Stimulated activated naive CD8-positive, alpha-beta T cell treated with anti-CD3 and anti-CD28 coated beads, Interleukin-15, Interleukin-2, amounts not matched to agents 100 U/mL and 50 U/mL, for 24 hours (primary cell): ENCODE results near the gene OSGIN1.
A peak's percentile ranks its signal among the peaks of the same experiment; 100 is the strongest.

Experiments used
- ATAC-seq: fragments of 150-1000 bp; cut with Tn5 transposase; one replicate; pipeline ENCODE4 v1.10.0; 2021
- DNase-seq: peaks from one replicate; pipeline ENCODE4 v3.0.0; 2021

The OSGIN1 gene

DNA sequence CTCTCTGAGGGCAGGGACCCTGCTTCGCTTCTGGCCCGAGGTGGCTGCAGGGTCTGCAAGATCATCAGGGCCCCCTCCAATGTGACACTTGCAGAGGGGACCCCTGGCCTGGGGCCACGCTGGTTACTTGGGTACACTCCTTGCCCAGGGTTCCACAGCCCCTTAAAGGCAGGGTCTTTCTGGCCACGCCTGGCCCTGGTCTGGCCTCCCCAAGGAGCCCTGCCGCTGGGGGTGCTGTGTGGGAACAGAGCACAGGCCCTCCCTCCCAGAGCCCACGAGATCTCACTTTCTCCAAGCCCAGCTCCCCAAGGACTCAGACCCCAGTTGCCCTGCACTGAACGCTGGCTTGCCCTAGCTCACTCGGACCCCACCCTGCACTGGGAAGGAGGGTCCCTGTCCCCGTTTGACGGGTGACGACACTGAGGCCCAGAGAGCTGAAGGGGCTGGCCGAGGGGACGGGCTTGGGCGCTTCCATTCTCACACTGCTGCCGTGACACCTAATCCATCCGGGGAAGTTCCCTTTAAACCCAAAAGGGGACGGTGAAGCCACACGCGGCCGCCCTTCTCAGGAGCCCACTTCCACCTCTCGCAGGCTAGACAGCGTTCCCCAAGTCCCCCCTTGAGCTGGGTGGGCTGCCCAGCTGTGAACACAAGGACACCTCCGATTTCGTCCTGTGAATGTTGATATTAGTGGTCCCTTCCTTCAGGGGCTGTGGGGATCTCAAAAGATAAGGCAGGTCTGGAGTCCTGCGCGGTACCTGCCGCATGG is 26.9 kb upstream of the OSGIN1 start:
- no peak for ATAC-seq
- DNase-seq = no peak

DNA sequence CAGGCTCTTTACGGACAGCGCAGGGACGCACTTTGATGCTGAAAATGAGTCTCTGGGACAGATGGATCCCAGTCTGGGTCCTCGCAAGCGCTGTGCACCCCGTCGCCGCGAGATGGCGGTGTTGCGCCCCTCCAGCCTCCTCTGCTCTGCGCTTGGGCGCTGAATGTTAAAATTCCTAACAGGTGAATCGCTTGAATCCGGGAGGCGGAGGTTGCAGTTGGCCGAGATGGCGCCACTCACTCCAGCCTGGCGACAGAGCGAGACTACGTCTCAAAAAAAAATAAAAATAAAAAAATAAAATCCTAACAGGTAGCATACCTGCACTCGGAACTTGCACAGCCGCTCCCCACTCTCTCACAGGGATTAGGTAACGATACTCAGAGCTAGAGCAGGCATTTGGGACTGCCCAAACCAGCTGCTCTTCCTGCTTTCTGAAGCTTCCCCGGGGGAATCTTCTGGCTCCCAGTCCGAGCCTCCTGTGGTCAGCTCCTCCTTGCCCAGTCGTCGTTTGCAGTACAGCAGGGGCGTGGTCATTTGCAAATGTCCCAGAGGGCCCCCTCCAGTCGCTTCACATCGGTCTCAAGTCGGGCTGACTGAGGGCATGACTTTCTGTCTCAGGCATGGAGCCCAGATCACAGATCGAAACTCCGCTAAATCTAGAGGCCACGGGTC is 26.2 kb upstream of the OSGIN1 start:
- ATAC-seq (no peak), DNase-seq (peak; percentile 77)

DNA sequence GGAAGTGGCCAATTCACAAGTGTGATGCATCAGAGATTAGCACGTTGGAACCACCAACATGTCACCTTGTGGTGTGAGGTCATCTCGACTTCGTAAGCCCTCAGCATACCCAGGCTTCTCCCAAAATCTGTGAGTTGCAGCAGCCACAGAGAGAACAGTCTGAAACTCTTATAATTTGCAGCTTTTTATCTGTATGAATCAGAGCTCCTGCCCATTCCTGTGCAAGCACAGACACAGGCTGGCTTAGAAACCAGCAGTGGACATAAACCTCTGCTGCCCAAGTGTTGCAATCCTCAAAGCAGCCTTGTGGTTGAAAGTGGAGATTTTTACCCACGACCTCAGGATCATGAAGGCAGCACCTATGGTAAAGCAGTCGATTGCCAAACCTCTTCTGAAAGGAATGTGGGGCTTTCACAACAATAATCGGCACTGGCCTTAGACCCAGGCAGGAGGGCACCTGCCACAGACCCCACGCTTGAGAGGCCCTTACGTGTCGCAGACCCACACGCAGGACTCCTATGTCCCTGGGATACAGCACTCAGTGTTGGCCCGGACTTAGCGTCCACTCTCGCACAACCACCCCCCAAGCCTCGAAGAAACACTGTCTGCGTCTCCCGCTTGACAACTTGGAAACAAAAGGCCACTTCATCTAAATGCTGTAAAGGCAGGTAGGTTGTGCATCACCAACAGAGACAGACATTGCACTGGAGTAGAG is 24.5 kb upstream of the OSGIN1 start:
- DNase-seq = no peak
- ATAC-seq = no peak

DNA sequence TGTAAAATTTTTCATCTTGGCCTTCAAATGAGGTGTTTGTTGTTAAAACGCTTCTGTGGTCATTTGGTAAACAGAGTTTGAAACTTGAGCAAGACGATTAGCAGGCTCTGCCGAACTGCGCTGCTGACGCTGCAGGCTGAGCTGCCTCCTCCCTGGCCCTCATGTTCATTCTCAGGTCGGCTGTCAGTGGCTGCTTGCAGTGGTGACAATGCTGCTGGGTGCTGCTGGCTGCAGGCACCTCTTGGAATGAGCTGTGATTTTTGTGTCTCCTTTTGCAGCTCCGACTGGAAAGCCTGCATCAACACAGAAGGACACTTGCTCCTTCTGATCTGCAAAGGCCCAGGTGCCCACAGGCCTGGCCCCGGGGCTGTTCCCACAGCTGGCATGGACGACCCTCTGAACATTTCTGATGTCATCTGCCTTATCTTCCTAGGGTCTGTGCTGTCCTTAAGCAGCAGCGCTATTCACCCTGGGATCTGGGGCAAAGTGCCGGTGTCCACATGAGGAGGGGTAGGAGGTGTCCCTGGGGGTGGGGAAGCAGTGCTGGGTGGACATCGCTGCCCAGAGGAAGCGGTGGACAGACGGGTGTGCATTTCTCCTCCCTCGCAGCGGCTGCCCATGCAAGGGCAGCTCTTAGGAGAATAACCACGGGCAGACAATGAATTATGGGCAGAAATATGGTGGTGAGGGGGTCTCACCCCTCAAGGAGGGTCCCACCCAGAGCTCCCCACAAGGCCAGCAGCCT is 23.1 kb upstream of the OSGIN1 start:
- ATAC-seq = no peak
- no peak for DNase-seq

DNA sequence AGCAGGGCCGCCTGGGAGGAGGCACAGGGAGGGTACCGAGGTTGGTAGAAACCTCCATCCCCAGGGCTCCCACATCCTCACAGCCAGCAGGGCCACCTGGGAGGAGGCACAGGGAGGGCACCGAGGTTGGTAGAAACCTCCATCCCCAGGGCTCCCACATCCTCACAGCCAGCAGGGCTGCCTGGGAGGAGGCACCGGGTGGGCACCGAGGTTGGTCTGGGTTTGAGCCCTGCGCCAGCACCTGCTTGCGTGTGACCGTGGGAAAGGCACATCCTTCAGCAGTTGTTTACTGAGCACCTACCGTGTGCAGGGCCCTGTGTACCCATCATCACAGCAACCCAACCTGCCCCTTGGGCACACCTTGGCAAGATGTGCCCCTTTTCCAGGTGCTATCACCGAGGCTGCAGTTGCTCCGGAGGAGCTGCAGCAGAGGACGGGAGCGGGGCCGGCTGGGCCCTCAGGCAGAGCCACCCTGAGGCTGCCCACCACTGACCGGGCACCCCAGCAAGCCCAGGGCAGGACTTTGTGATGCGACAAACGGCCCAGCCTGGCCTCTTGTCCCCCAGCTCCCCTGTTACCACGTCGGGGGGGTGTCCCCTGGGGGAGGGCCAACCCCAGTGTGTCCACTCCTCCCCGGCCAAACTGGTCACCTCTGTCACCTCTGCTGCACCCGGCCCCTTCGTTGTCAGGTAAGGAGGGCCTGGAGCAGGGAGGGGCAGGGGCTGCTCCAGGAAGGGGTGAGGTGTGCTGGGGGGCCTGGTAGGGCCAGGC is 22.1 kb upstream of the OSGIN1 start:
- no peak for DNase-seq
- ATAC-seq = no peak

DNA sequence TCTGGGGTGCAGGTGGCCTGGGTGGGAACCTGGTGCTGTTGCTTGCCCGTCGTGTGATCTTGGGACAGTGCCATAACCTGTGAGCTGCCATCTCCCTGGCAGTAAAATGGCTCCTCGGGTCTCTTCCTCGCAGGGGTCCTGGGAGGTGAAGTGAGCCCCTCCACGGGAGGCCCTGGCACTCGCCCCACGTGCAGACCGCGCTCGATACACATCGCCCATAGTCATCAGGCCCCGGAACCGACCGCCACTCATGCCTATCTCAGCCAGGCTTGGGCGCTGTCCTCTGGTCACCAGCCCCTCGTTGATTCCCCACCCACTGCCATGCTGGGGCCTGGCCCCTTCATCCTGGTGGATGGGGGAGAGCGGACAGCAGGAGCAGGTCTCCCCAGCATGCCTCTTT is 21.5 kb upstream of the OSGIN1 start:
- no peak for ATAC-seq
- no peak for DNase-seq

GRCh38 chr16:83932304-83932703 is 20.7 kb upstream of the OSGIN1 start:
- no peak for ATAC-seq

GRCh38 chr16:83932955-83933673 is 19.9 kb upstream of the OSGIN1 start:
- no peak for ATAC-seq
- DNase-seq = no peak

More at GRCh38 chr16:83932304-83932703, 20.7 kb upstream of the OSGIN1 start:
- no peak for DNase-seq

DNA sequence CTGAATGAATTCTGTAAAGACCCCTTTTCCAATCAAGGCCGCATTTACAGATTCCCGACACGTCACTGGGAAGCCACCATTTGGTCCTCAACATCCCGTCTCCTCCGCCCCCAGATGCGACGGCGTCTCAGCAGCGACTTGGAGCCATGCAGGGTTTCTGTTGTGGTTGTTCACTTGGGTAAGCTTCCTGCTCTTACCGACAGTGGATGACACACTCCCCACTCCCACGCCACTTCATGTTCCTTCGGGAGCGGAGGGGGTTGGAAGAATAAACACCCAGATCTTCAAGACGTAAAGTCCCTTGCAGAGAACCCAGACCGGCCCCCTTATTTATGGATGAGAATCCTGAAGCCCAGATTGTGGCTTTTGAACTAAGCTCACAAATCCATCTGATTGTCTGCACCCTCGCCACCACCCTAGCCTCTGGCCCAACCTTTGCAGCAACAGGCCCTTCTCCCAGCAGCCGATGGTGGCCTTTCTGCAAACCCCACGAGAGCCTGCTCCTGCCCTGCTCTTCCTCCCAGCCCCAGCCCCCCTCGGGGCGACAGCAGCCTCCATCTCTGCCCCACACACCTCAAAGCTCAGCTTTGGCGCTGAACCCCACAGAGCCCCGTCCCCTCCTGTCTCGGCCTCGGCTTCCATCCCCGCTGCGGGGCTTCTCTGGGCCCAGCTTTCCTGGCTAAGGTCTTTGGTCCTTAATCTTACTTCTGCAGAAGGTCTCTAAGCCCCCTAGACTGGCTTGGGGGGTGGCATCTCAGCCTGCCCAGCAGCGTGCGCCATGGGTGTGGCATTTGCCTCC is 19.0 kb upstream of the OSGIN1 start:
- ATAC-seq = no peak
- no peak for DNase-seq

GRCh38 chr16:83934684-83934977 is 18.4 kb upstream of the OSGIN1 start:
- DNase-seq = no peak

DNA sequence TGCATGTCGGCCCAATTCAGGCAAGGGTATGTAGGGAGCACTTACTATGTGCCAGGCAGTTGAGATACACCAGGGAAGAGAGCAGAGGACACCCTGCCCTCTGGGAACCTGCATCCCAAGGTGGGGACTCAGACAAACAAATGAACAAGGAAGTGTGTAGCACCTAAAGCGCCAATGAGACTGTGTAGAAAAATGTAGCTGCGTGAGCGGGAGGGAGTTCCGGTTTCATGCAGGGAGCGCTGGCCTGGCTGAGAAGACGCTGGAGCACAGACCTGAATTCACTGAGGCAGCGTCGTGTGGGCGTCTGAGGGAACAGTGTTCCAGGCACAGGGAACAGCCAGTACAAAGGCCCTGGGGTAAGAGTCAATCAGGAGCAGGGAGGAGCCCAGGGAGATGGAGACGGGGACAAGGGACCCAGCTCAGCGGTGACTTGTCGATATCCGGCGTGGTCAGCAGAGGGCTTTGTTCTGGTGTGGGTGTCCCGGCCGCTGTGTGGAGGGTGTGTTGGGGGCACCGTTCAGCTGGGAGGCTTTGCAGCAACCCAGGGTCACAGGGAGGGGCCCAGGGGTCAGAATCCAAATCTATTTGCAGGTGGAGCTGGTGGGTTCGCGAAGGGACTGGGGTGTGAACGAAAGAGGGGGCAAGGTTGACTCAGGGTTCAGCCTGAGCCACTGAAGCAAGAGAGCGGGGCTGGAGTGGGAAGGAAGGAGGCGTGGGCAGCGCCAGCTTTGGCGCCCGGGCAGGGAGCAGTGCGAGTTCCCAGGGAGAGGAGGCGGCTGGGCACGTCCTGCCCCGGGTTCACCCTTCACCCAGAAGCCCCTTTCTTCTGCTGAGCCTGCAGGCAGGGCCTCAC is 17.8 kb upstream of the OSGIN1 start:
- DNase-seq (no peak), ATAC-seq (no peak)

More at GRCh38 chr16:83934684-83934977, 18.4 kb upstream of the OSGIN1 start:
- ATAC-seq = no peak

GRCh38 chr16:83935858-83936255 is 17.2 kb upstream of the OSGIN1 start:
- DNase-seq = no peak
- no peak for ATAC-seq

DNA sequence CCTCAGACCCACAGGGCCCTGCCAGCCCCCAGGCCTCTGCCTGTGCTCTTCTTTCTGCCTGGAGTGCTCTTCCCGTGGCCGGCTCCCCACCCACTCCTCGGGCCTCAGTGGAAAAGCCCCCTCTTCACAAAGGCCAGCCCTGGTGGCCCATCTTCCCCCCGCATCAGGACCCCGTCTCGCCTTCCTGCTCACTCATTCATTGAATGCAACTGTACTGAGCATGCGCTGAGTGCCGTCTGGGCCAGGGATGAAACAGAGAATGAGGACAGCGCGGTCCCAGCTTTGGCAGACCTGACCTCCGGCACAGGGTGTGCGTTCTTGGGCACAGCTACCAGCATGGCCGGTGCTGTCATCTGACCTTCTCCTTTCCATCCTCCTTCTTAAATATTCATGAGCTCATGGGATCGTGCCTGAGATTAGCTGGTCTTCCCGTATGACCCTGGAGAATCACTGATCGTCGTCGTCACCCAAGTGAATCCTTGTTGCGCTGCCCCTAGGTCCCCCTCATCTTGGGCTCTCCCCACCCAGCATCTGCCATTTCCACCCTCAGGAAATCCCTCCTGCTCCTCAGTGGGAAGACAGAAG is 16.4 kb upstream of the OSGIN1 start:
- no peak for ATAC-seq

GRCh38 chr16:83937267-83937666 is 15.8 kb upstream of the OSGIN1 start:
- no peak for DNase-seq
- ATAC-seq = no peak

More for the DNA sequence above, 16.4 kb upstream of the OSGIN1 start:
- DNase-seq = no peak

- DNase-seq (no peak), ATAC-seq (no peak)
These were observed 14.8 kb upstream of the OSGIN1 start for GRCh38 chr16:83937922-83938885.

DNA sequence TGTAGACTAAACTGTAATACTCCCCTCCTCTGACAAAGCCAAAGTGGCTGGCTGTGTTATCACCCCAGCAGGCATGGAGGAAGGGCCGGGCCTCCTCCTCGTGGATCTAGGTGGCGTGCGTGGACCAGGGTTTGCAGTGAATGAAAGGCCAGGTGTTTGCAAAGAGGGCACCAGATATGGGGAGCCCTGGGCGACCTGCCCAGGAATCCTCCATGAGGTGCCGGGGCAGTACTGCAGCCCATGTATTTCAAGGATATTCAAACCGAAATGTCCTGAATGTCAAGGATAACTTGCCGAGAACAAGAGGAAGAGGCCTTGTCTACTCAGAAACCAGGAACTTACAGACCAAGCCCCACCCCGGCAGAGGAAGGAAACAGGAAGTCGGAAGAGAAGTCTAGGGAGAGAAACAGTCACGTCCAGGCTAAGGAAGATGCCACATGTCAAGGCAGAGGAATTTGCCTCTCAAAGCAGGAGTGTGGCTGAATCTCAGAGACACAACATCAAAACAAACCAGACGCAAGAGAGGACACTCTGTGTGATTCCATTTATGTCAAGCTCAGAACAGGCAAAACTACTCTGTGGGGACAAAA is 13.7 kb upstream of the OSGIN1 start:
- no peak for DNase-seq
- no peak for ATAC-seq

GRCh38 chr16:83940119-83940518 is 12.9 kb upstream of the OSGIN1 start:
- DNase-seq = no peak
- no peak for ATAC-seq
